Pancreas (tissue), 10 donors: Measurements from ENCODE around the gene THSD4. TPM values are rescaled to one million over a fixed set of nuclear protein-coding genes. Genes with fewer than 3 reads are reported as not detected.

Experiments used
- ATAC-seq, 4 donors: fragments of 200-7000 bp; cut with Tn5 transposase; one replicate each; pipeline versions ENCODE4 v1.8.0 to v1.9.1; 2020; ENCODE audit warnings: mild to moderate bottlenecking in 4 of 4, moderate library complexity in 4 of 4
- DNase-seq, 6 donors: peaks; one replicate each; pipeline ENCODE4 v3.0.0-alpha.2; 2020
- FAIRE-seq: peaks from 2 replicates; lab custom pipeline; 2012; peaks lifted over from hg19 to GRCh38; lab: Jason Lieb, UNC
- H3K27ac ChIP-seq, 4 donors: fragments of 200-600 bp; sonication (generic); 1 replicate in 3 of 4; 2 replicates in 1 of 4; pipeline versions ENCODE4 v1.5.0 to v1.8.0; 2020
- H3K27me3 ChIP-seq, 4 donors: fragments of 200-600 bp; one replicate each; pipeline ENCODE4 v1.8.0; 2021
- H3K36me3 ChIP-seq, 3 donors: fragments of 200-600 bp; sonication (generic) in 1 of 3; one replicate each; pipeline versions ENCODE4 v1.5.0 to v1.8.0; 2020 to 2021
- H3K4me1 ChIP-seq, 3 donors: fragments of 200-600 bp; one replicate each; pipeline ENCODE4 v1.8.0; 2021
- H3K4me3 ChIP-seq, 4 donors: fragments of 200-600 bp; sonication (generic) in 2 of 4; one replicate each; pipeline versions ENCODE4 v1.5.0 to v1.8.0; 2020 to 2021
- H3K9me3 ChIP-seq, 4 donors: fragments of 200-600 bp; one replicate each; pipeline ENCODE4 v1.8.0; 2021
- CTCF ChIP-seq, 4 donors: fragments of 200-600 bp; sonication (generic) in 3 of 4; IDR thresholded peaks; one replicate each; pipeline versions ENCODE4 v1.5.0 to v1.8.0; 2021; ENCODE audit warnings: antibody characterized with exemption in 4 of 4
- WGBS, 2 donors: extraction: QIAGEN DNeasy Blood & Tissue Kit; methylation state at CpG; one replicate each; pipeline ENCODE4 v1.1.7; 2013; 5-methylcytosine and 5-hydroxymethylcytosine counted together
- intact Hi-C, 3 donors: fragments of 100-400 bp; cut with DNase I; formaldehyde crosslinking; loops; one replicate each; pipeline versions ENCODE4 v1.11.1 to v1.14.2; 2022
- polyA plus RNA-seq, 2 donors: library from polyadenylated mRNA; stranded (reverse); fragments of 200-250 nt; gene quantifications; one replicate each; pipeline ENCODE4 v1.2.3, GENCODE V29; 2013
- total RNA-seq, 6 donors: library from RNA; stranded (reverse); fragmentation: NEBNext Ultra II Directional in 4 of 6; extraction: Animal tissue kit (Norgen Biotek cat#: 25700) in 4 of 6; gene quantifications; one replicate each; pipeline versions ENCODE4 v1.2.1 to v1.2.4, GENCODE V29; 2021 to 2023
- donor health status: healthy with polysubstance abuse.
- donor health status: DM: no; HTN: no; CAD: no; lungs with moderate emphysema.
- donor health status: DM: no; HTN: no; CAD: no.
- donor health status: control.
- donor health status: control.
- donor health status: Bipolar disorder and iron deficiency.
- donor health status: DM: yes; HTN: yes; CAD: no.
- donor health status: DM: no; HTN: no; CAD: no.
- donor health status: DM: no; HTN: no; CAD: no.
- donor health status: DM: yes; HTN: yes; CAD: no.

THSD4 gene
- total and polyA plus RNA-seq, 8 donors: 6.0 to 17.8 (median 13.3) TPM

- intact Hi-C loops: no loop called here
- H3K4me3 ChIP-seq: no peak overlapping the region
- no peak for FAIRE-seq
- H3K9me3 ChIP-seq: no peaks in the 10 kb centered on the region
- peak; percentile 41 to 67 (median 46) for TF ChIP-seq CTCF (IDR thresholded peaks at IDR 0.05)
- H3K36me3 ChIP-seq: no peaks in the 10 kb centered on the region
- no peaks in the 10 kb centered on the region for H3K27me3 ChIP-seq
- WGBS, 2 donors: 10 to 11% methylated on average over 13 of the region's 13 CpGs
- DNase-seq: peak in 1 of 6 donors; percentile 34
- H3K27ac ChIP-seq: peak overlapping the region in 2 of 4 donors; percentile 28 to 50
- ATAC-seq: peak; percentile 53 to 81 (median 72)
- no peaks in the 10 kb centered on the region for H3K4me1 ChIP-seq
These were observed 665.1 kb downstream of the THSD4 start for GRCh38 chr15:71780115-71780976.

DNA sequence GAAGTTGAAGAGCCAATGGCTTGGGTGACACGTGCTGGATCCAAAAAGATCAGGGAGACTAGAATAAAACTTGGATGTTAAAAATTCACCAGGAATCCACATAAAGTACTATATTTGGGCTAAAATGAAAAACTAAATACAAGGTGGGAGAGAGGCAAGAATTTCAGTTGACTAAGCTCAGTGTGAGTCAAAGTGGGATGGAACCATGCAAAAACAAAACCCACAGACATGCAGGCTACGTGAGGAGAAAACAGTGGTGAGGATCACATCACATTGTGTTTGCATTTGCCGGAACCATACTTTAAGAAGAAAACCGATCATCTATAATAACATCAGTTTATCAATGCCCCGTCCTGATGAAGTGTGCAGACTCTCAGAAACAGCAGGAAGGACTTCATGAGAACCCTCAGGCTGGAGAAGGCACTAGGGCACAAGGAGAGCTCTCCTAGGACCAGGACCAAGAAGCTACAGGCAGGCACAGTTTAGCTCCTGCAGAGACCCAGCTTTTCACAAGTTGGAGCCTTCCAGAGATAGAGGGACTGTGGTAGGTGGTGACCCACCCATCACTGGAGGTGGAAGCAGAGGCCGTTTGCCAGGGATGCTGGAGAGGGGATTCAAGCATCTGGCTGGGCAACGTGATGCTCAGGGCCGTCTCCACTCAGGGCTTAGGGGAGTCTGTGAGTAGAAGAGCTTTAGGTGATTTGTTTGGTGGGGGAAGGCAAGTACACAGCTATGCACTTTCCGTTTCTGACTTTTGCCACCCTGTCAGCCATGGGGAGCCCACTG lies 666.1 kb downstream of the THSD4 start:
- 54 to 66% methylated on average over 9 of the region's 9 CpGs for WGBS, 2 donors
- TF ChIP-seq CTCF (IDR thresholded peaks at IDR 0.05): no peak
- H3K9me3 ChIP-seq: no peaks in the 10 kb centered on the region
- ATAC-seq (no peak), DNase-seq (no peak), FAIRE-seq (no peak)
- no peaks in the 10 kb centered on the region for H3K36me3 ChIP-seq
- intact Hi-C loops: no loop called here
- no peak overlapping the region for H3K27ac ChIP-seq
- H3K4me1 ChIP-seq: no peaks in the 10 kb centered on the region
- no peak overlapping the region for H3K4me3 ChIP-seq
- no peaks in the 10 kb centered on the region for H3K27me3 ChIP-seq

GRCh38 chr15:71781965-71782265 lies 666.6 kb downstream of the THSD4 start:
- no peaks in the 10 kb centered on the region for H3K27me3 ChIP-seq
- no peaks in the 10 kb centered on the region for H3K4me1 ChIP-seq
- intact Hi-C loops: no loop called here
- H3K27ac ChIP-seq: no peak overlapping the region
- no peak for DNase-seq
- no peaks in the 10 kb centered on the region for H3K9me3 ChIP-seq
- H3K36me3 ChIP-seq: no peaks in the 10 kb centered on the region
- FAIRE-seq: no peak
- ATAC-seq: no peak
- TF ChIP-seq CTCF (IDR thresholded peaks at IDR 0.05): no peak
- WGBS, 2 donors: 58 to 67% methylated on average over 8 of the region's 8 CpGs
- H3K4me3 ChIP-seq: no peak overlapping the region

DNA sequence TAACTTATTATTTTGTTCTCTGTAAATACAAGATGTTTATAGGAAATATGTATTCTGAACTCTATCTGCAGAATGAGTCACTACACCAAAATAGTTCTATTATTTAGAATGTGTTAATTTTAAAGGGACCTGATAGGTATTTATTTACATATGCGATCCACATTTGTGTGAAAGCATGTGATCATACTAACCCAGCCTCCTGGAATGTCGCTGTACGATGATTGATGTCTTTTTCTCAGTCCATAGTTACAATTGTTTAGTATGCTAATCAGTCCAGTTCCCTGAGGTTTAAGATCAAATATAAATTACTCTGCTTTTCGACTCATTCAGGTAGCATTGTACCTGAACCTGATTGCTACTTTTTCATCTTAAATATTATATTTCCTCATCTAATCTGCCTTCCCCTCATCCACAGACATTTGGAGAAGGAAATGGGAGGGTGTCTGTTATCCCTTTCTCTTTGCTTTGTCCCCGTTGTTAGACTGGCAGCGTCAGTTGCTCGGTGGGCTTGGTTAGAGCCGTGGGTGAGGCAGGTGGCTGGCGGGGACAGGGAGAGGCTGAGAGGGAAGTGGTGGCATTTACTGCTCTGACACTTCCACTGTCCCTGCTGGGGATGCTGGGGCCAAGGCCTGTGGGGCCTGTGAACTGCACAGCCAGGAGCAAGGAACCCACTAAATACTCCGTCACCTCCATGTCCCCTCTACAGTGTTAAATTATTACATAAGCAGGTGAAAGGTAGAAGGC lies 667.3 kb downstream of the THSD4 start:
- Histone ChIP-seq H3K4me1 (no peaks in the 10 kb centered on the region), H3K9me3 (no peaks in the 10 kb centered on the region), H3K27me3 (no peaks in the 10 kb centered on the region), H3K4me3 (no peak overlapping the region), H3K27ac (no peak overlapping the region), H3K36me3 (no peaks in the 10 kb centered on the region)
- no peak for TF ChIP-seq CTCF (IDR thresholded peaks at IDR 0.05)
- FAIRE-seq: no peak
- DNase-seq: no peak
- intact Hi-C loops: no loop called here
- peak in 1 of 4 donors; percentile 34 for ATAC-seq
- 37 to 44% methylated on average over 10 of the region's 10 CpGs for WGBS, 2 donors
